Thyroid gland (tissue), 4 donors: ENCODE data around the gene TMEM74B.

Experiments
- POLR2A ChIP-seq, 2 donors: fragments of 450-650 bp; IDR thresholded peaks; one replicate each; pipeline ENCODE4 v1.6.1; 2017; ENCODE audit warnings: antibody characterized with exemption in 2 of 2, mild to moderate bottlenecking in 2 of 2, moderate library complexity in 1 of 2
- TF ChIP-seq, protein P1 (sequence below), 6 experiments: fragments of 200-600 bp in 3 of 6; fragments of 450-650 bp in 3 of 6; sonication (generic) in 3 of 6; IDR thresholded peaks; one replicate each; pipeline ENCODE4 v1.5.1; 2016 to 2019; ENCODE audit warnings: antibody characterized with exemption in 6 of 6, mild to moderate bottlenecking in 2 of 6, inconsistent platforms in 1 of 6, moderate library complexity in 1 of 6

- no peak for TF ChIP-seq POLR2A (IDR thresholded peaks at IDR 0.05)
- TF ChIP-seq, protein P1, sequence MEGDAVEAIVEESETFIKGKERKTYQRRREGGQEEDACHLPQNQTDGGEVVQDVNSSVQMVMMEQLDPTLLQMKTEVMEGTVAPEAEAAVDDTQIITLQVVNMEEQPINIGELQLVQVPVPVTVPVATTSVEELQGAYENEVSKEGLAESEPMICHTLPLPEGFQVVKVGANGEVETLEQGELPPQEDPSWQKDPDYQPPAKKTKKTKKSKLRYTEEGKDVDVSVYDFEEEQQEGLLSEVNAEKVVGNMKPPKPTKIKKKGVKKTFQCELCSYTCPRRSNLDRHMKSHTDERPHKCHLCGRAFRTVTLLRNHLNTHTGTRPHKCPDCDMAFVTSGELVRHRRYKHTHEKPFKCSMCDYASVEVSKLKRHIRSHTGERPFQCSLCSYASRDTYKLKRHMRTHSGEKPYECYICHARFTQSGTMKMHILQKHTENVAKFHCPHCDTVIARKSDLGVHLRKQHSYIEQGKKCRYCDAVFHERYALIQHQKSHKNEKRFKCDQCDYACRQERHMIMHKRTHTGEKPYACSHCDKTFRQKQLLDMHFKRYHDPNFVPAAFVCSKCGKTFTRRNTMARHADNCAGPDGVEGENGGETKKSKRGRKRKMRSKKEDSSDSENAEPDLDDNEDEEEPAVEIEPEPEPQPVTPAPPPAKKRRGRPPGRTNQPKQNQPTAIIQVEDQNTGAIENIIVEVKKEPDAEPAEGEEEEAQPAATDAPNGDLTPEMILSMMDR (IDR thresholded peaks at IDR 0.05): no peak
These were observed 13.2 kb downstream of the TMEM74B start for GRCh38 chr20:1171461-1172093.
